Stimulated activated naive CD4-positive, alpha-beta T cell treated with Interleukin-2 at 50 U/mL for 16 hours (primary cell): ENCODE results near the gene SFSWAP.
"Not testable (repeated sequence)": the region's sequence is repeated elsewhere in the genome, so short reads cannot be mapped to it uniquely, and the experiment has no call there.

Experiments used
- DNase-seq: peaks from one replicate; lab custom pipeline; 2025; lab: John Stamatoyannopoulos, UW

The SFSWAP gene

DNA sequence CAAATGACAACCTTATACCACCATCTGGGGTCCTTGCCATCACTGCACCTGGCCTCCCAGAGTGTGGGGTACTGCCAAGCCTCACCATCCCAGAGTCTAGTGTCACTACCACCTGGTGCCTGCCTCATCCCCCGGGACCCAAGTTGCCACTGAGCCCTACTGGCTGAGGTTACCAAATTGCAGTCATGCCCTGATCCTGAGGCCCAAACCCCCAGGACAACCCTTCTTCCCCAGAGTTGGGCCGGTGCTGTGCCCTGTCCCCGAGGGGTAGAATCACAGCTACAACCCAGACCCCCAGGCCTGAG lies 8.4 kb upstream of the SFSWAP start:
- no peak for DNase-seq

DNA sequence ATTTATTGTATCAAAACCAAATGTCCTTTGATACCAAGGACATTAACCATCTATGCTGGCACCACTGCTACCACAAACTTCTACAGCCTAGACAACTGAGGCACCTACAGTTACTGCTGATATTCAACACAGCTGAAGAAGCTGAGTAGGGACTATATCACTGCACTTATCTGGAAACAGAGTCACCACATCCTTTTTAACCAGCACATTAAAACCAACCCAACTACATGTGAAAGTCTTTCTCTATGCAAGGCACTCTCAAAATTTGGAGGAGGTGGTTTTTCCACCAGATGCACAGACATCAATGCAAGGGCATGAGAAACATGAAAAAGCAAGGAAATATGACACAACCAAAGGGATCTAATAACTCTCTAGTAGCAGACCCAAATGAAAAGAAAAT lies 7.7 kb upstream of the SFSWAP start:
- DNase-seq, result no peak

DNA sequence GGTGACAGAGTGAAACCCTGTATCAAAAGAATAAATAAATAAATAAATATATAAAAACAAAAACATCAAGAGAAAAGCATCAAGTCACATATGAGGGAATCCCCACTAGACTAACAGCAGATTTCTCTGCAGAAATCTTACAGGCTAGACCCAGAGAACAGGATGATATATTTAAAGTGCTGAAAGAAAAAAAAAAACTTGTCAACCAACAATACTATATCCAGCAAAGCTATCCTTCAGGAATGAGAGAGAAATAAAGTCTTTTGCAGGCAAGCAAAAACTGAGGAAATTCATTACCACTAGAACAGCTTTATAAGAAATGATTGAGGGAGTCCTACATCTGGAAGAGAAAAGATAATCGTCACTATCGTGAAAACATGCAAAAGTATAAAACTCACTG lies 6.4 kb upstream of the SFSWAP start:
- DNase-seq, result no peak

DNA sequence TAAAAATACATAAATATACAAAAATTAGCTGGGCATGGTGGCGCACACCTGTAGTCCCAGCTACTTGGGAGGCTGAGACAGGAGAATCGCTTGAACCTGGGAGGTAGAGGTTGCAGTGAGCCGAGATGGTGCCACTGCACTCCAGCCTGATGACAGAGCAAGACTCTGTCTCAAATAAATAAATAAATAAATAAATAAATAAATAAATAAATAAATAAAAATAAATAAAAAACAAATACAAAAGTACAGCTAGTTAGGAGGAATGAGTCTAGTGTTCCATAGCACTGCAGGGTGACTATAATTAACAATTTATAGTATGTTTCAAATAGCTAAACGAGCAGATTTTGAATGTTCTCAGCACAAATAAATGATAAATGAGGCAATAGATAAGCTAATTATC lies 4.2 kb upstream of the SFSWAP start:
- not testable (repeated sequence) for DNase-seq

DNA sequence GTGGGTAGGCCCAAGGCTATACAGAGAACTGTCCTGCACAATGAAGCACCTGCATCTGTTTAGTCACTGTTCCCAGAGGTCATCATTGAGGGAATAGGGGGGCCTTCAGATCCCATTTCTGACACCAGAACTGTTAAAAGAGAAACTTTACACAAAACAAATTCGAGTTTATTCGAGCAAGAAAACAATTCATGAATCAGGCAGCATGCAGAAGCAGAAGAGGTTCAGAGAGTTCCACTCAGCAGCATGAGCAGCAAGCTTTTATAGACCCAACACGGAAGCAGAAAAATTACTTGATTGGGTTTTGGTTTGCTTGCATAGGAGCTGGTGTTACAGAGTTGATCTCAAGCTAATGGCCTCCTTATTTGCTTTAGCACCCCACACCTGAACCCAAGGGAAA lies 1.7 kb upstream of the SFSWAP start:
- no peak for DNase-seq

DNA sequence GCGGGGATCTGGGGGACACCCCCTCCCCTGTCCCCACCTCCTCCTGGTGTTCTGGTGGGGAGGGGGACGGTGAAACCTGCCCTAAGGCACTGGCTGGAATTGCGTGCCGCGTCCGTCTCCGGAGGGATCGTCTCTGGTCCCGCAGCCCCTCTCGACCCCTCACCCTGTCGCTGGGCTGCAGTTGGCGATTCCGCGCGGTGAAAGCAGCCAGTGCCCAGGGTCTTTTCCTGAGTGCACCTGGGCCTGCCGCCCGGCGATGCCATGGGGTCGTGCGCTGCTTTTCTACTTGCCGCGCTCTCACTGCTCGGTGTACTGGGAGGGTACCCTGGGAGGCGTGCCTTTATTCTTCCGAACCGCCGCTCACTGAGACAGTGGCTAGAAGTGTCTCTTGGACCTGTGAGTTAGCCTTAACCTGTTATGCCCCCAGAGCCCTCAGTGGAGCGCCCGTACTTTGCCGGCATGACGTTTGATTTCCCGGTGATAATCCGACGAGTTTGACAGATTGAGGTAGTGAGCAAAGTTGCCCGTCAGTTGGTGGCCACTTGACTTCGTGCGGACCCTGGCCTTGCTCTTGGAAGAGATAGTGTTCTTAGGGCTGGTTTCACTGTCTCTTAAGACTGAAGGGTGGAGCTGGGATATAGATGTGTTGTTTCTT lies 788 bp downstream of the SFSWAP start:
- no peak for DNase-seq

DNA sequence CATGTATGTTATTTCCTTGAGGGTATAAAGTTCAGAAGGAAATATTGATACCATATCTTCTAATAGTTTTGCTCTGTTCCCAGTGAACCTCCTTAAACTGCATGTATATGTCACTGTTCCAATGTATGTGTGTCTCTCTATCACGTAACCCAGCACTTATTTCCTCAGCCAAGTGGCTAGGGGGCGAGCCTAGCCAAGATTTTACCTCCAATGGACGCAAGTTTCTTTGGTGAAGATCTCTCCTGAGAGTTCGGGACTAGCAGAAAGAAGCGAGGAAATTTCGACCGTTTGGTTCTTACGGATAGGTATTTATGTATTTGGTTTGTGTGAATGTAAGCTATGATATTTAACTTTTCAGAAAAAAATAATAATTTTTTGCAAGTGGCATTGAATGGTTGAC lies 2.5 kb downstream of the SFSWAP start:
- DNase-seq, result no peak

DNA sequence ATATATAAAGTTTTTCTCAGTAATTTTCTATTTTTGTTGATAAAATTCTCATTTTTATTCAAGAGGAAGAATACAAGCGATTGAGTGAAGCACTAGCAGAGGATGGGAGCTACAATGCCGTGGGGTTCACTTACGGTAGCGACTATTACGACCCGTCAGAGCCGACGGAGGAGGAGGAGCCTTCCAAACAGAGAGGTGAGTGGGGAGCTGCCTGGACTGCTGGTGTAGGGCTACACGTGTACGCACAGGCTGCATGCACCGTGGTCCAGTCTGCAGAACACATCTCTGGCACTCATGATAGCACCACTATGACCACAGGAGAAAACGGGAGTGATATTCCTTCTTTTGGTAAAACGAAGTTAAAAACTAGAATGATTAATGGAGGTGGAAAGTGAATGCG lies 3.9 kb downstream of the SFSWAP start:
- no peak for DNase-seq

DNA sequence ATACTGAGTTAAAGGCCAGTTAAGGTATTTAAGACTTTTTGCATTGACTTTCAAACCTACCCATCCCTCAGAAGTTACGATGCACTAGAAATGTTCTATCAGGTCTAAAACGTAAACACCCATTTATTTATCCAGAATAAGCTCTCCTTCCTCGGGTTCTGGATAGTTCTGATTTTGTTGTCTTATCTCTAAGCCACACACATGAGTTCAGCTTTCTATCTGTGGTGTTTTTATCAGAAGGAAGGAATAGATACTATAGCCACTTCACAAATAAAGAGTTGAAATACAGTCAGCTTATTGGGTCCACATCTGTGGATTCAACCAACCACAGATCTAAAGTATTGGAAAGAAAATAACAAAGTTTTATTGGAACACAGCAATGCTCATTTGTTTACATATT lies 5.4 kb downstream of the SFSWAP start:
- no peak for DNase-seq

DNA sequence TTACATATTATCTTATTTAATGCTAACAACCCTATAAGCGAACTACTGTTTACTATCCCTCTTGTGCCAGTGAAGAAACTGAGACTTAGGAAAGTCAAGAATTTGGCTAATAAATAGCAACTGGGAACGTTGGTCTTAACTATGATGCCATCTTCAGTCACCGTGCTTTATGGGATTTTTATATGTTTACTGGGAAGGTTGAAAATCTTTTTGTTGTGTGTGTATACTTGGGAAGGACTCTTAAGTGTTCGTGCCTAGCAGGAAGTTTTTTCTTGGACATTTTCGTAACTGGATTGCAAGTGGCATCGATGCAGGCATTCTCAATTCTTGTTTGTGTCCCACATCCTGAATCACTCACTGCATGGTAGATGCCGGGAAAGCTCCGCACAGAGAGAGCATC lies 9.4 kb downstream of the SFSWAP start:
- no peak for DNase-seq

DNA sequence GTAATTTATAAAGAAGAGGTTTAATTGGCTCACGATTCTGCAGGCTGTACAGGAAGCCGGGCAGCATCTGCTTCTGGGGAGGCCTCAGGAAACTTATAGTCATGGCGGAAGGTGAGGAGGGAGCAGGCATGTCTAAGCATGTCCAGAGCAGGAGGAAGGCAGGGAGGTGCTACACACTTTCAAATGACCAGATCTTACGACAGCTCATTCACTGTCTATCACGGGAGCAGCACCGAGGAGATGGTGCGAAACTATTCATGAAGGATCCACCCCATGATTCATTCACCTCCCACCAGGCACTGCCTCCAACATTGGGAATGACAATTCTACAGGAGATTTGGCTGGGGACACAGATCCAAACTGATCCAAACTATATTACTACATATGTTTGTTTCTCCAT lies 10.0 kb downstream of the SFSWAP start:
- no peak for DNase-seq

DNA sequence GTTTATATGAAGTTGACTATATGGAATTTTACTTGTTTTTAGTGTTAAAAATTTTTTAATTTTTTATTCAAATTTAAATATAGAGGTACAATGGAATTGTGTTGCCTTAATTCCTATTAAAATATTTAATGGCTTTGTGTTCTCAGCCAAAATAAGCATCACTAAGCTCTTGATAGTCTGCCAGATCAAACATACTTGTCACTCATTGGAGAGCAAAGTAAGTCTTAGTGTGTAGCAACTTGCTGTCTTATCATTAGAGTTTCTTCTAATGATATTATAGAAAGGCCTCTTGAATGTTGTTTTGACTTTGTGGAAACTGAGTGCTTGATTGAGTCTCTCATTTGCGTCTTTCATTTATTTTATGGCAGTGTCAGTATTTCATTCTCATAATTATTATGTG lies 10.7 kb downstream of the SFSWAP start:
- no peak for DNase-seq

DNA sequence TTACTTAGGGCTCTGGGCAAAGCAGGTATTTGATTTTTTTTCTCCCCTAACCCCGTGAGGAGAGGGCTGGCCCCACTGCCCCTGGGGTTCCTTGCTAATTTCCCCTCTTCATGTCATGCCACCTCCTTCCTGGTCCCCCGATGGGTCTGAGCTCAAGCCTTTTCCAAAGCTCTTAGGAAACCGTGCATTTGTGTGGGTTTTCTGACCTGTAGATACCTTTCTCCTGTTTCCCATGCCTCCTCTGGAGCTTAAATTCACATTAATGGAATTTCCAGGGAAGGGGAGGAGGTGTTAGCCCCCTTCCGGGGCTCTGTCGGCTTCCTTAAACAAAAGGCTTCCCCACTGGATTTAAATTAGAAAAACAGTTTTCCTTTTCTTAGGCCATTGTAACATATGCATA lies 12.6 kb downstream of the SFSWAP start:
- DNase-seq, result no peak

DNA sequence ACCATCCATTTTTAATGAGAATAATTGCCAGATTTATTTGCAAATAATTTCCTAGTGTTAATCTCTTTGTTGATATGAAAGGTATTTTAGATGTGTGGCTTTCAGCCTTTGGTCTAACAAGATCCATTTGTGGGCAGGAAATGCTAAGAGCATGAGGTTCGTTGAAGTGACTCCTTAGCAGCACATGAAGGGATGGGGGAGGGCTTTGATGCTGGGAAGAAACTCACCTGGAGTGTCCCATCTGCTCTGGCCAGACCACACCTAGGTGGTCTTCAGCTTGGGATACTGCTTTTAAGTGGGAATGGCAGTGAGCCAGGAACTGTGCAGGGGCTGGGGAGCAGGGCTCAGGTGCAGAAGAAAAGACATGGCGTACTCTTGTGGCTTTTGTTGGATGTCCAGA lies 13.6 kb downstream of the SFSWAP start:
- no peak for DNase-seq

DNA sequence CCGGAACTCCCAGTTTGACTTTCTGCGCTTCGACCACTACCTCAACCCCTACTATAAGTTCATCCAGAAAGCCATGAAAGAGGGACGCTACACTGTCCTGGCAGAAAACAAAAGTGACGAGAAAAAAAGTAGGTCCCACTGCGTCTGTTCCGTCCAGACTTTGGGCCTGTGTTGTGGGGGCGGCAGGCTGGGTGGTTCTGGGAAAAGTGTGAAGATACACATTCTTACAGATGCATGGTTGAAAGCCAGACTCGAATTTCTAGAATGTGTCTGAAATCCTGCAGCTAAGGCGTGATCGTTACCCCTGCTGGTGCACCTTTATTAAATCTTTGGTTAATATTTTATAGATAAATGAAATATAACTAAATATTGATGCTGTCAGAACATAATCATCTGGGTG lies 14.6 kb downstream of the SFSWAP start:
- no peak for DNase-seq

DNA sequence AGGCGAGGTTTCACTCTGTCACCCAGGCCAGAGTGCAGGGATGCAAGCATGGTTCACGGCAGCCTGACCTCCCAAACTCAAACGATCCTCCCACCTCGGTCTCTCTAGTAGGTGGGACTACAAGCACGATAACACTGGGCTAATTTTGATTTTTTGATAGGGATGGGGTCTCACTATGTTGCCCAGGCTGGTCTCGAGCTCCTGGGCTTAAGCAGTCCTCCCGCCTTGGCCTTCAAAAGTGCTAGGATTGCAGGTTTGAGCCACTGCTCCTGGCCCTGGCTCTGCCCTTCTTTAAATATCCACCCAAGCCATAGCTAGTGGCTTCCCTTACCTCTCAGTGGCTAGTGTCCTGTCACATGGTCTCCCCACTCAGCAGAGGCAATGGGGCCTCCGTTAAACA lies 17.8 kb downstream of the SFSWAP start:
- no peak for DNase-seq

DNA sequence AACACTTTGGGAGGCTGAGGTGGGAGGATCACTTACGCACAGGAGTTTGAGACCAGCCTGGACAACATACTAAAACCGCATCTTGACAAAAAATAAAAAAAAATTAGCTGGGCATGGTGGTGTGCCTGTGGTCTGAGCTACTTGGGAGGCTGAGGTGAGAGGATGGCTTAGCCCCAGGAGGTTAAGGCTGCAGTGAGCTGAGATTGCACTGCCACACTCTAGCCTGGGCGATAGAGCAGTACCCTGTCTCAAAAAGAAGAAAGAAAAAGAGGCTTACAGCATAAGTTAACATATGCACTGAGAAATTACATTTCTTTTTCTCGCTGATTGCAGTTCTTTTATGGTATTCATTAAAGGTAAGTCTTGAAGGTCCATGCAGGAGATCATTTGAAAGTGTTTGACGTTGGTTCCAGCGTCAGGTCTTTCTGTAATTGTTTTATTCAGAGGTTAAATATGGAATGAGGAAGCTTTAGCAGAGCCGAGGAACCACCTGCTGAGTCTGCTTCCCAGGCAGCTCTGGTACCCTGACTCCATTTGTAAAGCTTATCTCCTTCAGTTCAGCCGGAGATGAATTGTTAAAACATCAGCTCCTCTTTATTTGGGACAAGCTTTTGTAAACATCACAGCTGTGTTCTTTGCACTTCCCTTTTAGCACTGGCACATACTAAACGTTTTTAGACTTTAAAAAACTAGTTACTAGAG lies 18.5 kb downstream of the SFSWAP start:
- DNase-seq, result no peak

DNA sequence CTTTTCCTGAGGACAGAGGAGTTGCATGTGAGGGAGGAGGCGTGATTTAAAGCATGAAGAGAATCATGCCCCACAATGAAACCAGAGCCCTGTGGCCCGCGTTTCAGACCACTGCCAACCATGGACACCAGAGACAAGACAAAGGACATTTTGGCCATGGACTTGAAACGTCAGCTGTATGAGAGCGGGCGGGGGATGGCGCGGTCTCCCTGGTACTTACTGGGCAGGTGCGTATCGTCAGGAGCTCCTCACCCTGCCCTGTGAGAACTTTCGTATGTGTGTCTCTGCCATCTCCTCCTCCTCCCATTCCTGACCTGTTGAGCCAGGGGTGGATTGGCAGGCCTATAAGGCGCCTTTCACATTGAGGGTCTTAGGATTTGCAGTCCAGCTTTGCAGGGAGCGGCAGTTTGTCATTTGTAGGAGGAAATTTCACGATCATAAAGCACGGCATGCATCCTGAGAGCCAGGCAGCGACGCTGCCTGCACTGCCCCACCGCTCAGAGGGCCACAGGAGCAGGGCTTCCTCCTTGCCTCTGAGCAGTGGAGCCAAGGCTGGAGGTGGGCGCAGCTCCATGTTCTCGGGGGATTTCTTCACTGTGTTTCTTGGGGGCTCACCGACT lies 22.2 kb downstream of the SFSWAP start:
- no peak for DNase-seq

DNA sequence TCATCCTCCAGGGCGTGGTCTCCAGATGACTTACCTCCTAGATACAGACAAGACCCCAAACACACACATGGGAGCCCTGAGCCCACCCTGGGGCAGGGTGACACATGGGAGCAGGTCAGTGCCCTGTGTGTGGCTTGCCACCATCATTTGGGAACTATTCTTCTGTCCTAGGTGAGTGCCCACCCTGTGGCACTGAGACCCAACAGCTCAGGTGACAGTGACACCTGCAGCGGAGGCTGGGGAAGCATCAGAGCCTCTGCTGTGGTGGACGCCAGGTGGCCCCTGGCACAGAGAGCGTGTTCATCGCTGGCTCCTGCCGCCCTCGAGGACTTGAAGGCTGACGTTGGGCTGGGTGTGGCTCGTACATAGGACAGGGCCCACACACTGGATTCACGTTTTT lies 23.0 kb downstream of the SFSWAP start:
- no peak for DNase-seq

DNA sequence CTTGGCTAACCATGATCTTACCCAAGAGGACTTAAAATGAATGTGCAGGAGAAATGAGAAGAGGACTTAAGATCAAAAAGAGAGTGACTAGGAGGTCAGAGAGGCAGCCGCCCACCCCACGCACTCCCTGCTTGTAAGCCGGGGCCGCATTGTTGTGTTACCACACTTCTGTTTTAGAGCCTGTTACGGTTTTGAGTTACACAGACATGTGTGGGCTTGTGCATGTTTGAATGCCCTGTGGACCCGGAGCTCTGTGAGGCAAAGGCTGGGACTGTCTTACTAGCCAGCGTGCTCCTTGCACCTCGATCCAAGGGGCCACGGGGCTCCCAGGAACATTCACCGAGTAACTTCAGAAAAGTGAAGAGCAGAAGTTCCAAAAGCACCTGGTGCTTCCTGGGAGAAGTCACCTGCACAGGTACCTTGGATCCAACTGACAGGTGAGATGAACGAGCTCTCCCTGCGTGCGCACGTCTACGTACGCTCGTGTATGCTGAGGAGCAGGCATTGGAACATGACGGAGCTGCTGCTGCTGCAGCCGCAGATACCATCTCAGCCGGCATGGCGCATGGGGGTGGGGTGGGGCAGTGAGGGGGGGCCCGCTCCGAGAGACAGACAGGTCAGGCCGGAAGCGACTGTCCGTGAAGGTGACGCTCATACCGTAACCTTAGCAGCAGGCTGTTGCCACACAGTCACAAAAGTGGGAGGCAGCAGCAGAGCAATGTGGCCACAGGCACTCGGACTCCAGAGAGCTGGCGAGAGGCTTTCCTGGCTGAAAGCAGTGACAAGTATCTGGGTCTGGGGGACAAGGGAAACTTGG lies 23.7 kb downstream of the SFSWAP start:
- no peak for DNase-seq

DNA sequence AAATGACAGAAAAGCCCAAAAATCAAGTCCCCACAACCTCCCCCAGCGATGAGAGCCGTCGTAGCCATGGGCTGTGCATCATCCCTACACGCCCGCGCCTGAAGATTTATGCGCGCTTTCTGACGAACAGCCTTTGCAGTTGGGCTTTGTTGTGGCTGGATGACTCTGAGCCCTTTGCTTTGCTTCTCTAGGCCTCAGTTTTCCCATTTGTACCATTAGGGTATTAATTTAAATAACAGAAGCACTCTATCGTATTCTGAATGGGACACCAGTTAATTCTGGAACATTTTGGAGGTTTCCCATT lies 24.2 kb downstream of the SFSWAP start:
- no peak for DNase-seq

DNA sequence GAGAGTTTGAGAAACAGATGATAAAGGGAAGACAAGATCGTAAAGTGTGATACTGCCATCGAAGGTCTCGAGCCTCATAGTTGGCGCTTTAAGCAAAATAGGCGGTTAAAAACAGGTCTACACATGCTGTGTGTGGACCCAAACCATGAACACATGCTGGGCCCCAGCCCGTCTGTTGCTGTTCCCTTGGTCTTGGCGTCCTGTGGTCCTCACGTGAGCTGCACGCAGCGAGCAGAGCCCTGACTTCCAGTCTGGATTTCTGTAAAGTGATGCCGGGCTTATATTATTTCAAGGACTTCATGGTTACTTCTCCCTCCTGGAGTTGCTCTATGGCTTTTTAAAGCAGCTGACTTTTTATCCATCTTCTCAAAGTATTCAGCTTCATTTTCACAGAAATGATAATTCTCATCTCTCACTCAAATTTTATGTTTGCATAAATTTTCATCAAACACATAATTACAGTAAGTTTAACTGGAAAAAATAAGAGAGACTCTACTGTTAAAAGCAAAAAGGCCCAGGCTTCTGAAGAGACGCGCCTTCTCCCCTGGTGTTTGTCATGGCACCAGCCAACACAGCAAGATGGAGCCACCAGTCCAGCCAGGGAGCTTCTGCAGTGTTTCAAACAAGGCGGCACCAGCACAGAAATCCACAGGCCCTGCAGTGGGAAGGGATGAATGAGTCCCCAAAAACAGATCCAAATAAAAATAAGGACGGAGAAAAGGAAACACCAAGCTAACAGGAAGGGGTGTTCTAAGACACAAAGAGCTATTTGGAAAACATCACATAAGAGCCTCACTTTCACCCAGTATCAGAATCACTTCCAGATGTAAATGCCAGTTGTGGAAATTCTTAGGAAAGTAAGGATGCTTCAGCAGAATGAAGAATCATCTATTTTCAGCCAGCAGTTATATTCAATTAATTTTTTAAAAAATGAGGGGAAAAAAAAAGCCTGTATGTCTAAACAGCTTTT lies 24.9 kb downstream of the SFSWAP start:
- DNase-seq, result no peak
